ENCODE data around the gene PHF24. TPM values are rescaled to one million over a fixed set of nuclear protein-coding genes. Genes with fewer than 3 reads are reported as not detected.

The PHF24 gene
- total and polyA plus RNA-seq, 5 donors from 2014 or later: not detected

- Mint-ChIP-seq H3K27ac (no peak overlapping the region), H3K36me3 (no peaks in the 10 kb centered on the region), H3K4me1 (no peaks in the 10 kb centered on the region), H3K4me3 (no peak overlapping the region), H3K9me3 (peaks cover 0 to 2% (median 0%) of the 10 kb centered on the region in 7 donors), H3K27me3 (peaks cover 81% of the 10 kb centered on the region)
- Histone ChIP-seq H3K36me3 (ENCODE audit: control insufficient read depth, insufficient read depth, low read length) (no peaks in the 10 kb centered on the region), H3K27ac (ENCODE audit: insufficient read depth, low read length, poor library complexity, severe bottlenecking) (no peak overlapping the region), H3K4me1 (ENCODE audit: control insufficient read depth, insufficient read depth, low read length, poor library complexity, severe bottlenecking) (no peaks in the 10 kb centered on the region), H3K27me3 (ENCODE audit: control insufficient read depth, insufficient read depth, low read length) (peaks cover 41% of the 10 kb centered on the region), H3K4me3 (ENCODE audit: low read depth, low read length) (no peak overlapping the region), H3K9me3 (ENCODE audit: control insufficient read depth in 2 of 2, low read length in 2 of 2) (no peaks in the 10 kb centered on the region)
- ATAC-seq (ENCODE audit: low read depth in 2 of 2): no peak
- DNase-seq: no peak
These were observed 6.4 kb downstream of the PHF24 start for GRCh38 chr9:34964458-34964857.

DNA sequence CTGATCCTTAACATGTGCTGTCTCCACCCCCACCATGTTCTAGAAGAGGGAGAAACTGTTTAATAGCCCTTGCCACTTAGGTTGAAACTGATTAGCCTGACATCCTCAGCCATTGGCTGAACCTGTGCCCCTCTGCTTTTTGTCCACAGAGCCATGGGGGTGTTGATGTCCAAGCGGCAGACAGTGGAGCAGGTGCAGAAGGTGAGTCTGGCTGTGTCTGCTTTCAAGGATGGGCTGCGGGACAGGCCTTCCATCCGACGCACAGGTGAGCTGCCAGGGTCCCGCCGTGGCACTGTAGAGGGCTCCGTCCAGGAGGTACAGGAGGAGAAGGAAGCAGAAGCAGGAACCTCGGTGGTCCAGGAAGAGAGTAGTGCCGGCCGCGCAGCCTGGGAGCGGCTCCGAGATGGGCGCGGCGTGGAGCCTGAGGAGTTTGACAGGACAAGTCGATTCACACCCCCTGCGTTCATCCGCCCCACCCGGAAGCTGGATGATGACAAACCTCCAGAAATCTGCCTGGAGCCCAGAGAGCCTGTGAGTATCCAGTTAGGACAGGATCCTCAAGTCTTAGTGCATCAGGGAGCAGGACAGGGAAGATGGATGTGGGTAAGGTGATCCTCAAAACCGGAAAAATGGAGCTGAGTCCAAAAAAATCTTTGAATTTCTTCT lies 13.2 kb downstream of the PHF24 start:
- H3K9me3 Mint-ChIP-seq: peaks cover 0 to 1% (median 0%) of the 10 kb centered on the region in 7 donors
- H3K4me1 Mint-ChIP-seq: no peaks in the 10 kb centered on the region

DNA sequence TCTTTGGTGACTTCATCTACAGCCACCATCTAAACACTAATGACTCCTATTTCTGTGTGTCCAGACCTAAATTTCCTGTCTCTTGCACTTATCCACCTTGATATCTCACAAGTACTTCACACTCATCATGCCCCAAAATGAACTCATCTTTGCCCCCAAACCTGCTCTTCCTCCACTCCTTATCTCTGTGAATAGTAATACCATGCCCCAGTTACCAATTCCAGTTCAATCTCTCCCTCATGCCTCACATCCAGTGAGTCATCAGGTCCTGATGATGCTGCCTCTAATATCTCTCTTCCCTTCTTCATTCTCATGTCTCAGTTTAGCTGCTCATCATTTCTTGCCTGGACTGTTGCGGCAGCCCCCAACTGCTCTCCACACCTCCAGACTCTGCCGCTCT lies 16.6 kb downstream of the PHF24 start:
- H3K36me3 ChIP-seq (ENCODE audit: control insufficient read depth, insufficient read depth, low read length): no peaks in the 10 kb centered on the region
- Mint-ChIP-seq H3K27ac (no peak overlapping the region), H3K4me1 (no peaks in the 10 kb centered on the region), H3K4me3 (no peak overlapping the region), H3K27me3 (peaks cover 19% of the 10 kb centered on the region), H3K9me3 (peaks cover 0 to 1% (median 0%) of the 10 kb centered on the region in 7 donors), H3K36me3 (no peaks in the 10 kb centered on the region)
- no peak for ATAC-seq (ENCODE audit: low read depth in 2 of 2)
- no peak overlapping the region for H3K4me3 ChIP-seq (ENCODE audit: low read depth, low read length)
- no peaks in the 10 kb centered on the region for H3K9me3 ChIP-seq (ENCODE audit: control insufficient read depth in 2 of 2, low read length in 2 of 2)
- H3K4me1 ChIP-seq (ENCODE audit: control insufficient read depth, insufficient read depth, low read length, poor library complexity, severe bottlenecking): no peaks in the 10 kb centered on the region
- no peak overlapping the region for H3K27ac ChIP-seq (ENCODE audit: insufficient read depth, low read length, poor library complexity, severe bottlenecking)
- DNase-seq: no peak
- H3K27me3 ChIP-seq (ENCODE audit: control insufficient read depth, insufficient read depth, low read length): no peaks in the 10 kb centered on the region

More for the DNA sequence above, 13.2 kb downstream of the PHF24 start:
- no peak overlapping the region for H3K27ac ChIP-seq (ENCODE audit: insufficient read depth, low read length, poor library complexity, severe bottlenecking)
- no peak overlapping the region for H3K4me3 Mint-ChIP-seq
- H3K27me3 ChIP-seq (ENCODE audit: control insufficient read depth, insufficient read depth, low read length): no peaks in the 10 kb centered on the region
- no peak overlapping the region for H3K4me3 ChIP-seq (ENCODE audit: low read depth, low read length)
- H3K27me3 Mint-ChIP-seq: peaks cover 34% of the 10 kb centered on the region
- ATAC-seq (ENCODE audit: low read depth in 2 of 2) (no peak), DNase-seq (no peak)
- no peaks in the 10 kb centered on the region for H3K36me3 ChIP-seq (ENCODE audit: control insufficient read depth, insufficient read depth, low read length)
- no peaks in the 10 kb centered on the region for H3K9me3 ChIP-seq (ENCODE audit: control insufficient read depth in 2 of 2, low read length in 2 of 2)
- H3K4me1 ChIP-seq (ENCODE audit: control insufficient read depth, insufficient read depth, low read length, poor library complexity, severe bottlenecking): no peaks in the 10 kb centered on the region
- no peak overlapping the region for H3K27ac Mint-ChIP-seq
- H3K36me3 Mint-ChIP-seq: no peaks in the 10 kb centered on the region

DNA sequence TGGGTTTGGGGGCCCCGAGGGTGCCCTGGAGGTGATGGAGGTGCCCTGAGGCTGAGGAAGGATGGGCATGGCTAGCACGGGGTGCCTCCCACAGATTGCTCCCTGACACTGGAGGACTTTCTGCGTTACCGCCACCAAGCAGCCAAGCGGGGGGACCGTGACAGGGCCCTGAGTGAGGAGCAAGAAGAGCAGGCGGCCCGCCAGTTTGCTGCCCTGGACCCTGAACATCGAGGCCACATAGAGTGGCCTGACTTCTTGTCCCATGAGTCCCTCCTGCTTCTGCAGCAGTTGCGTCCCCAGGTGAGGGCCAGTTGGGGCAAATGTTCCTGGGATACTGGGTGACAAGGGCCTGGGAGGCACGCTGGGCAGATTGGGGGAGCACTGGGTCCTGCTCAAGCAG lies 18.4 kb downstream of the PHF24 start:
- Histone ChIP-seq H3K4me3 (ENCODE audit: low read depth, low read length) (no peak overlapping the region), H3K9me3 (ENCODE audit: control insufficient read depth in 2 of 2, low read length in 2 of 2) (no peaks in the 10 kb centered on the region), H3K27ac (ENCODE audit: insufficient read depth, low read length, poor library complexity, severe bottlenecking) (no peak overlapping the region), H3K4me1 (ENCODE audit: control insufficient read depth, insufficient read depth, low read length, poor library complexity, severe bottlenecking) (no peaks in the 10 kb centered on the region), H3K36me3 (ENCODE audit: control insufficient read depth, insufficient read depth, low read length) (no peaks in the 10 kb centered on the region), H3K27me3 (ENCODE audit: control insufficient read depth, insufficient read depth, low read length) (no peaks in the 10 kb centered on the region)
- Mint-ChIP-seq H3K9me3 (no peaks in the 10 kb centered on the region), H3K27ac (no peak overlapping the region), H3K4me3 (no peak overlapping the region), H3K36me3 (no peaks in the 10 kb centered on the region), H3K4me1 (peaks cover 0 to 2% (median 0%) of the 10 kb centered on the region in 4 donors), H3K27me3 (peaks cover 19% of the 10 kb centered on the region)
- ATAC-seq (ENCODE audit: low read depth in 2 of 2) (no peak), DNase-seq (no peak)

- H3K4me1 ChIP-seq (ENCODE audit: control insufficient read depth, insufficient read depth, low read length, poor library complexity, severe bottlenecking): no peaks in the 10 kb centered on the region
- H3K36me3 Mint-ChIP-seq: no peaks in the 10 kb centered on the region
- H3K9me3 ChIP-seq (ENCODE audit: control insufficient read depth in 2 of 2, low read length in 2 of 2): no peaks in the 10 kb centered on the region
- H3K27ac ChIP-seq (ENCODE audit: insufficient read depth, low read length, poor library complexity, severe bottlenecking): no peak overlapping the region
- H3K36me3 ChIP-seq (ENCODE audit: control insufficient read depth, insufficient read depth, low read length): no peaks in the 10 kb centered on the region
- peaks cover 0 to 2% (median 0%) of the 10 kb centered on the region in 4 donors for H3K4me1 Mint-ChIP-seq
- no peak for ATAC-seq (ENCODE audit: low read depth in 2 of 2)
- no peak for DNase-seq
- no peak overlapping the region for H3K4me3 ChIP-seq (ENCODE audit: low read depth, low read length)
- no peak overlapping the region for H3K27ac Mint-ChIP-seq
- H3K4me3 Mint-ChIP-seq: no peak overlapping the region
- no peaks in the 10 kb centered on the region for H3K9me3 Mint-ChIP-seq
- H3K27me3 Mint-ChIP-seq: peaks cover 15% of the 10 kb centered on the region
- H3K27me3 ChIP-seq (ENCODE audit: control insufficient read depth, insufficient read depth, low read length): no peaks in the 10 kb centered on the region
These were observed 18.9 kb downstream of the PHF24 start for GRCh38 chr9:34976992-34977391.

GRCh38 chr9:34980181-34980761 lies 22.2 kb downstream of the PHF24 start:
- peaks cover 11% of the 10 kb centered on the region for H3K4me1 ChIP-seq (ENCODE audit: control insufficient read depth, insufficient read depth, low read length, poor library complexity, severe bottlenecking)
- peaks cover 8 to 30% (median 14%) of the 10 kb centered on the region in 4 donors for H3K4me1 Mint-ChIP-seq
- no peaks in the 10 kb centered on the region for H3K36me3 Mint-ChIP-seq
- ATAC-seq (ENCODE audit: low read depth in 2 of 2) (no peak), DNase-seq (no peak)
- H3K4me3 ChIP-seq (ENCODE audit: low read depth, low read length): no peak overlapping the region
- no peaks in the 10 kb centered on the region for H3K9me3 ChIP-seq (ENCODE audit: control insufficient read depth in 2 of 2, low read length in 2 of 2)
- H3K27me3 Mint-ChIP-seq: peaks cover 11% of the 10 kb centered on the region
- no peak overlapping the region for H3K27ac ChIP-seq (ENCODE audit: insufficient read depth, low read length, poor library complexity, severe bottlenecking)
- no peak overlapping the region for H3K4me3 Mint-ChIP-seq
- H3K9me3 Mint-ChIP-seq: no peaks in the 10 kb centered on the region
- no peak overlapping the region for H3K27ac Mint-ChIP-seq
- no peaks in the 10 kb centered on the region for H3K36me3 ChIP-seq (ENCODE audit: control insufficient read depth, insufficient read depth, low read length)
- no peaks in the 10 kb centered on the region for H3K27me3 ChIP-seq (ENCODE audit: control insufficient read depth, insufficient read depth, low read length)

DNA sequence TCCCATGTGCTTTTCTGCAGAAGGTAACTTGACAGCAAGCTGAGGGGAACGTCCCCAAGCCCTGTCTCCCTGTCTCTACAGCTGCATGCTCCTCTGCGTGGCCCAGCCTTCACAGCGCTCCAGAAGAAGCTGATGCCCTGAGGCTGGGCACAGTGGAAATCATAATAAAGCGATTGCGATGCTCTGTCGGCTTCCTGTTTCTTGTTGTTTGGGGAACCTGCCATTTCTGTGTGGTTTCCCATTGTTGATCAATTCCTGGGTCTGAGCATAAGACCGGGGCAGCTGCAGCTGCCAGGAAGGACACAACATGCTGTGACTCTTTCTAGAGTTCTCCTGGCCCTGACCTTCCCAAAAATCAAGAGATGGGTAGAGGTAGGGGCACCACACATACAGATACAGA lies 24.3 kb downstream of the PHF24 start:
- H3K27ac Mint-ChIP-seq: peak overlapping the region in 1 of 3 donors; percentile 5
- no peaks in the 10 kb centered on the region for H3K36me3 Mint-ChIP-seq
- ATAC-seq (ENCODE audit: low read depth in 2 of 2): no peak
- H3K4me1 Mint-ChIP-seq: peaks cover 11 to 50% (median 25%) of the 10 kb centered on the region in 4 donors
- H3K27me3 ChIP-seq (ENCODE audit: control insufficient read depth, insufficient read depth, low read length): no peaks in the 10 kb centered on the region
- no peak overlapping the region for H3K27ac ChIP-seq (ENCODE audit: insufficient read depth, low read length, poor library complexity, severe bottlenecking)
- H3K4me3 Mint-ChIP-seq: no peak overlapping the region
- no peaks in the 10 kb centered on the region for H3K27me3 Mint-ChIP-seq
- H3K4me3 ChIP-seq (ENCODE audit: low read depth, low read length): no peak overlapping the region
- H3K36me3 ChIP-seq (ENCODE audit: control insufficient read depth, insufficient read depth, low read length): no peaks in the 10 kb centered on the region
- peaks cover 22% of the 10 kb centered on the region for H3K4me1 ChIP-seq (ENCODE audit: control insufficient read depth, insufficient read depth, low read length, poor library complexity, severe bottlenecking)
- H3K9me3 Mint-ChIP-seq: no peaks in the 10 kb centered on the region
- DNase-seq: no peak
- H3K9me3 ChIP-seq (ENCODE audit: control insufficient read depth in 2 of 2, low read length in 2 of 2): no peaks in the 10 kb centered on the region

DNA sequence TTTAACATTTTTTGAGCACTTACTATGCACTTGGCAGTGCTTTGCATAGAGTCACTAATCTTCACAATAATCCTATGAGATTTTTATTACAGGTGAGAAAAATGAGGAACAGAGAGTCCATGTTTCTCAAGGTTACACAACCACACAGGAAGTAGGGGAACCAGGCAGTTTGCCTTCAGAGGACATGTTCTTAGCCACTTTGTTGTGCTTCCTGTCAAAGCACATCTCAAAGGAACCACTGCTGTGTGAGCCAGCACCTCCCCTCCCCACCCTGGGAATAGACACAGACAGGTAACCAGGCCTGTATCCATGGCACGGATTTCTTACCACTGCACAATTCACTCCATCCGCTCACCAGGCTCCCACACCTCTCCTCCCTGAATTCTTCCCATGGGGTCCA lies 25.1 kb downstream of the PHF24 start:
- H3K4me3 Mint-ChIP-seq: peak overlapping the region in 2 of 4 donors; percentile 25 to 46
- DNase-seq (peak in 1 of 3 donors; percentile 56), ATAC-seq (ENCODE audit: low read depth in 2 of 2) (no peak)
- H3K9me3 Mint-ChIP-seq: no peaks in the 10 kb centered on the region
- H3K4me1 Mint-ChIP-seq: peaks cover 11 to 54% (median 25%) of the 10 kb centered on the region in 4 donors
- H3K27ac Mint-ChIP-seq: no peak overlapping the region
- Histone ChIP-seq H3K4me1 (ENCODE audit: control insufficient read depth, insufficient read depth, low read length, poor library complexity, severe bottlenecking) (peaks cover 31% of the 10 kb centered on the region), H3K36me3 (ENCODE audit: control insufficient read depth, insufficient read depth, low read length) (no peaks in the 10 kb centered on the region), H3K27me3 (ENCODE audit: control insufficient read depth, insufficient read depth, low read length) (no peaks in the 10 kb centered on the region), H3K9me3 (ENCODE audit: control insufficient read depth in 2 of 2, low read length in 2 of 2) (no peaks in the 10 kb centered on the region), H3K4me3 (ENCODE audit: low read depth, low read length) (peak overlapping the region; percentile 32), H3K27ac (ENCODE audit: insufficient read depth, low read length, poor library complexity, severe bottlenecking) (no peak overlapping the region)
- no peaks in the 10 kb centered on the region for H3K36me3 Mint-ChIP-seq
- H3K27me3 Mint-ChIP-seq: no peaks in the 10 kb centered on the region

Data from CD4-positive, CD25-positive, alpha-beta regulatory T cell (primary cell).